HCT116 (cell line): ENCODE results near the gene BICRAL. TPM values are rescaled to one million over a fixed set of nuclear protein-coding genes. Genes with fewer than 3 reads are reported as not detected.

Source experiments
- ATAC-seq: fragments of 200-7000 bp; cut with Tn5 transposase; 2 replicates; pipeline ENCODE4 v1.9.1; 2020; ENCODE audit warnings: mild to moderate bottlenecking, moderate library complexity
- BruUV-seq: library from RNA; stranded (reverse); fragments of 400-500 nt; replicated peaks from 2 replicates; lab custom pipeline; 2021; lab: Mats Ljungman, UMichigan
- CTCF ChIA-PET: fragments of 300-600 bp; sonication (Branson Sonifier 250); formaldehyde crosslinking; loops from one replicate; lab custom pipeline; 2021; ENCODE audit warnings: antibody characterized with exemption; lab: Charles Lee
- POLR2A ChIA-PET: fragments of 300-600, 350-600 bp; sonication (Branson Sonifier 250); formaldehyde crosslinking; loops from one replicate; lab custom pipeline; 2021; ENCODE audit warnings: antibody characterized with exemption; lab: Charles Lee
- RAD21 ChIA-PET, 2 experiments: fragments of 300-600 bp; sonication (Branson Sonifier 250); formaldehyde crosslinking; loops; one replicate each; lab custom pipeline; 2023; ENCODE audit warnings: low total read pairs in 2 of 2; ENCODE audit not compliant: uncharacterized antibody in 2 of 2, unreplicated experiment in 2 of 2, low non-redundant PET in 1 of 2; lab: Charles Lee
- DNase-seq: peaks from one replicate; pipeline ENCODE4 v3.0.0-alpha.2; 2010; ENCODE audit warnings: low read depth, low spot score
- H2AFZ ChIP-seq: fragments of 200-600 bp; shearing (Covaris generic), sonication (generic); 2 replicates; pipeline ENCODE4 v1.6.1; 2017; ENCODE audit warnings: low read depth, mixed run types, mixed read lengths, antibody characterized with exemption, low read length; ENCODE audit not compliant: poor library complexity, severe bottlenecking
- H3K27ac ChIP-seq: 2 replicates; pipeline ENCODE4 v1.5.1; 2012; ENCODE audit warnings: low read depth, low read length
- H3K27me3 ChIP-seq: fragments of 200-600 bp; sonication (generic); 2 replicates; pipeline ENCODE4 v1.6.1; 2016; ENCODE audit warnings: mixed run types, low read length, mixed read lengths; ENCODE audit not compliant: insufficient read depth
- H3K36me3 ChIP-seq, 2 experiments: fragments of 200-500 bp in 1 of 2; fragments of 200-600 bp in 1 of 2; sonication (Bioruptor generic) in 1 of 2; sonication (generic) in 1 of 2; 2 replicates each; pipeline versions ENCODE4 v1.5.1 to v1.6.1; 2014 to 2016; ENCODE audit warnings: low read length in 2 of 2, inconsistent platforms in 1 of 2, mixed read lengths in 1 of 2, mixed run types in 1 of 2; ENCODE audit not compliant: insufficient read depth in 2 of 2, control insufficient read depth in 1 of 2
- H3K4me1 ChIP-seq, 2 experiments: fragments of 200-600 bp in 1 of 2; sonication (generic) in 1 of 2; 2 replicates each; pipeline versions ENCODE4 v1.5.1 to v1.6.1; 2012 to 2017; ENCODE audit warnings: low read length in 2 of 2, inconsistent platforms in 1 of 2, mild to moderate bottlenecking in 1 of 2, mixed read lengths in 1 of 2, mixed run types in 1 of 2, moderate library complexity in 1 of 2; ENCODE audit not compliant: insufficient read depth in 2 of 2, control insufficient read depth in 1 of 2
- H3K4me2 ChIP-seq: fragments of 200-600 bp; sonication (generic); 2 replicates; pipeline ENCODE4 v1.6.1; 2017; ENCODE audit warnings: mixed run types, low read length, mixed read lengths
- H3K4me3 ChIP-seq, 2 experiments: fragments of 200-600 bp in 1 of 2; sonication (generic) in 1 of 2; replicated peaks in 1 of 2; 2 replicates each; pipeline ENCODE4 v1.5.1; 2011 to 2016; ENCODE audit warnings: low read length in 2 of 2, control low read depth in 1 of 2, low read depth in 1 of 2, mild to moderate bottlenecking in 1 of 2, mixed read lengths in 1 of 2, mixed run types in 1 of 2
- H3K79me2 ChIP-seq: fragments of 200-600 bp; sonication (generic); 2 replicates; pipeline ENCODE4 v1.6.1; 2017; ENCODE audit warnings: mild to moderate bottlenecking, mixed run types, low read length, moderate library complexity, mixed read lengths; ENCODE audit not compliant: insufficient read depth
- H3K9ac ChIP-seq: fragments of 200-600 bp; sonication (generic); 2 replicates; pipeline ENCODE4 v1.6.1; 2016; ENCODE audit warnings: low read length, mixed read lengths
- H3K9me2 ChIP-seq: fragments of 200-600 bp; sonication (generic), shearing (Covaris generic); 2 replicates; pipeline ENCODE4 v1.6.1; 2017; ENCODE audit warnings: mixed run types, mild to moderate bottlenecking, moderate library complexity; ENCODE audit not compliant: insufficient read depth
- H3K9me3 ChIP-seq, 2 experiments: fragments of 200-500 bp in 1 of 2; fragments of 200-600 bp in 1 of 2; sonication (Bioruptor generic) in 1 of 2; sonication (generic) in 1 of 2; 2 replicates each; pipeline ENCODE4 v1.6.1; 2014 to 2017; ENCODE audit warnings: low read length in 2 of 2, mixed read lengths in 2 of 2, inconsistent platforms in 1 of 2, low read depth in 1 of 2, mild to moderate bottlenecking in 1 of 2, mixed run types in 1 of 2, moderate library complexity in 1 of 2; ENCODE audit not compliant: control insufficient read depth in 1 of 2, insufficient read depth in 1 of 2
- H4K20me1 ChIP-seq: fragments of 200-600 bp; sonication (generic), shearing (Covaris generic); 2 replicates; pipeline ENCODE4 v1.6.1; 2017; ENCODE audit warnings: mixed run types, mild to moderate bottlenecking, moderate library complexity; ENCODE audit not compliant: insufficient read depth
- CBX3 ChIP-seq: IDR thresholded peaks from 2 replicates; pipeline ENCODE4 v1.6.1; 2012; ENCODE audit warnings: low read depth
- CEBPB ChIP-seq: IDR thresholded peaks from 2 replicates; pipeline ENCODE4 v1.6.1; 2012; ENCODE audit warnings: low read depth
- EGR1 ChIP-seq: IDR thresholded peaks from 2 replicates; pipeline ENCODE4 v1.6.1; 2012; ENCODE audit warnings: low read depth
- EZH2 ChIP-seq: fragments of 200-600 bp; sonication (generic); IDR thresholded peaks from 2 replicates; pipeline ENCODE4 v1.6.1; 2017; ENCODE audit warnings: antibody characterized with exemption, mixed run types
- EZH2phosphoT487 ChIP-seq: fragments of 200-600 bp; IDR thresholded peaks from 2 replicates; pipeline ENCODE4 v1.6.1; 2018; ENCODE audit warnings: antibody characterized with exemption, borderline replicate concordance
- FOSL1 ChIP-seq: IDR thresholded peaks from 2 replicates; pipeline ENCODE4 v1.6.1; 2012; ENCODE audit warnings: low read depth
- POLR2A ChIP-seq: IDR thresholded peaks from 2 replicates; pipeline ENCODE4 v1.7.0; 2011; ENCODE audit warnings: borderline replicate concordance; ENCODE audit not compliant: insufficient read depth, insufficient read length; ENCODE audit errors: extremely low read depth
- POLR2AphosphoS5 ChIP-seq: IDR thresholded peaks from 2 replicates; pipeline ENCODE4 v1.6.1; 2011; ENCODE audit warnings: mild to moderate bottlenecking, low read depth, low read length, moderate library complexity
- RAD21 ChIP-seq: IDR thresholded peaks from 2 replicates; pipeline ENCODE4 v1.6.1; 2012; ENCODE audit warnings: low read depth, mild to moderate bottlenecking
- SIN3A ChIP-seq: IDR thresholded peaks from 2 replicates; pipeline ENCODE4 v1.6.1; 2012; ENCODE audit warnings: low read depth
- SP1 ChIP-seq: IDR thresholded peaks from 2 replicates; pipeline ENCODE4 v1.6.1; 2012; ENCODE audit warnings: low read depth
- SRF ChIP-seq: IDR thresholded peaks from 2 replicates; pipeline ENCODE4 v1.6.1; 2012; ENCODE audit warnings: low read depth
- TCF7L2 ChIP-seq: IDR thresholded peaks from 2 replicates; pipeline ENCODE4 v1.7.0; 2011; ENCODE audit warnings: borderline replicate concordance, inconsistent platforms; ENCODE audit not compliant: insufficient read depth, insufficient read length; ENCODE audit errors: extremely low read depth
- ZFX ChIP-seq: fragments of 450-650 bp; IDR thresholded peaks from 2 replicates; pipeline ENCODE4 v1.6.1; 2017
- ZNF274 ChIP-seq: fragments of 200-500 bp; sonication (Bioruptor generic); IDR thresholded peaks from 2 replicates; pipeline ENCODE4 v1.6.1; 2014; ENCODE audit warnings: mild to moderate bottlenecking, low read depth, low read length, inconsistent platforms
- intact Hi-C: fragments of 100-400 bp; cut with micrococcal nuclease; formaldehyde crosslinking; loops from 2 replicates; pipeline ENCODE4 v1.10.0; 2022
- total RNA-seq: library from RNA; stranded (reverse); gene quantifications from one replicate; pipeline ENCODE4 v1.2.1, GENCODE V29; 2021; ENCODE audit not compliant: unreplicated experiment
- TF ChIP-seq, protein P1 (sequence below): IDR thresholded peaks from 2 replicates; pipeline ENCODE4 v1.6.1; 2012
- TF ChIP-seq, protein P2 (sequence below): IDR thresholded peaks from 2 replicates; pipeline ENCODE4 v1.6.1; 2012

Gene BICRAL
- total RNA-seq, 1 experiment from 2014 or later, result 14.9 TPM

DNA sequence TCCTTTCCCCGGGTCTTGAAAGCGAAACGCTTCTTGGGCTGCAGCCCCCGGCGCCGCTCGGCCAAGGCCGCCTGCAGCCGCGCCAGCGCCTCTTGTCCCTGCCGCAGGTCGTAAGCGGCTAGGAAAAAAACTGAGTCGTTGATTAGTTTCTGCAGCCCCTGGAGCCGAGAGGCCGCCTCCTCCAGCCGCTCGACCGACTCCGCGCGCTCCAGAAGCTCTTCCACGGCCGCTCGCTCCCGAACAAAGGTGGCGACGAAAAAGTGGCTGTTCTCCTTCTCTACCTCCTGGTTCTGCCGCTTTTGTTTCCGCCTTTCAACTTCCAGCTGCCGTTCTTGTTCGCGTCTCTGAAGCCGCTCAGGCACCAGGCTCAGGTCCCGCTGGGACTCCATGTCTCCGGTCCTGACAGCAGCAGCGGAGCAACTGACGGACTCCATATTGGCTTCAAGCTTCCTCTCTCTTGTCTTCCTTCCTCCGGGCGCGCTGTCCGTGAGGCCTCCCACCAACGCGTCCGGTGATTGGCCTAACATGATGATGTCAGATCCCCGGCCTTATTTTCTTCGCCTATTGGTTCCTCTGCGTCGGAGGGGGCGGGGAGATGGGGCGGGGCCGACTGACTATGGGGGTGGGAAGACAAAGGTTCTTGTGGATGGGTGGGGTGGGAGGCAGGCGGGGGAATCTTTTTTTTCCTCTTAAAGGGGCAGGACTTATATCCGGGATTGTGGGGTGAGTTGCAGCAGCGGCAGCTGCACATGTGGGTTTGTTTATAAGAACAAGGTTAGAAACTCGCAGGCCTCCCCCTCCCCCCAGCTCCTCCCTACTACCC is 36.0 kb upstream of the BICRAL start, which contains the start of gene TBCC (continued):
- TF ChIP-seq ZFX, result peak; percentile 38; the same call in 1 of the 2 replicates
- TF ChIP-seq FOSL1, result no peak
- TF ChIP-seq EZH2, result no peak
- peak; percentile 87 for TF ChIP-seq POLR2A
- no peak for TF ChIP-seq CEBPB
- TF ChIP-seq EGR1, result peak; percentile 52; the same call in 1 of the 2 replicates
- TF ChIP-seq CBX3, result no peak

DNA sequence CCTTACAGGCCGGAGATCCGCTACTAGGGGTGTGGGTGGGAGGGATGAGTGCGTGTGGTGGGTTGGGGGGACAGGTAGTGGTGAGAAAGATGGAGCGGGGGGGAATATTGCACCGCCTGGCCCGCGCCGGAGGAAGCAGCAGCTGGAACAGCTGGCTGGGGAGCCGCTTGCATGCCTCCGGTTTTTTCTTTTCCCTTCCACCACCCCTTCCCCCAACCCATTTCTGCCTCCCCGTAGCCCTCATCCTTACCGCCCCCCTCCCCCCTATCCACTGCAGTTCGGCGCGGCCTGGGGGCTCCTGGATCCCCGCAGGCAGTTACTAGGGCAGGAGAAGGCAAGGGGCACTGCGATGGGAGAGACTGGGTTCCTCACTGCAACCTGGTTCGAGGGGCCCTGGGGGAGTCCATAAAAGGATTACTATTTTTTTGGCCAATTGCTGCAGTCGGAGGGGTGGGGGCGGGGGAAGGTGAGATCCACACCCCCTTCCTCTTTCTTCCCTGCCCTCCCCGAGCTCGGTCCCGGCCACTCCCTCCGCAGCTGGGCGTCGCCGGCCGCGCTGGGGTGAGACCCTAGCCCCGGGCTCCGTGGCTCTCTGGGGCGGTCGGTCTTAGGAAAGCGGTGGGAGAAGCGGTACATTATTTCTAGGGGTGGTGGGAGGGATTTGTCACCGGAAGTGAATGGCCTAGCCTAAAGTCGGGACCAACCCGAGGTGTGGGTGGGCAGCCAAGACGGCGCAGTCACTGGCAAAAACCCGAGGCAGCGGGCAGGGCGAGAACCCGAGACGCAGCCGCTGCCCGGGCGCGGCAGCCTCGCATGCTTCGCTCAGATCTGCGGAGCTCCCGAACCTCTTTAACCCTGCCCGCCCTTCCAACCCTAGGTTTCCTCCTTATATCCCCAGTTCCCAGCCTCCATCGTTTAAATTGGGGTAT is 35.1 kb upstream of the BICRAL start:
- ChIA-PET RAD21 (interaction anchor here (0.7 to 1.0 kb wide), 5 partner anchors 20 to 134 kb away, joined by 3 to 10 read pairs (median 3); partner anchors contain the start of gene BICRAL (in 1 of the 2)), POLR2A (interaction anchor here (0.6 to 3.3 kb wide), 14 partner anchors 11 to 883 kb away, joined by 3 to 22 read pairs (median 5); partner anchors contain the start of genes BICRAL and RPL7L1), CTCF (interaction anchor here (1.2 to 1.5 kb wide), 2 partner anchors 20 to 85 kb away, joined by 3 read pairs; no protein-coding TSS in a partner anchor)
- intact Hi-C loops, result loop anchor here (1.0 to 5.0 kb wide), 3 partner anchors 38 to 146 kb away; a partner anchor contains a TSS
- H3K9ac ChIP-seq, result peak overlapping the region; percentile 94
- H3K27me3 ChIP-seq, result no peaks in the 10 kb centered on the region
- H2AFZ ChIP-seq, result peak overlapping the region; percentile 38
- H3K79me2 ChIP-seq, result peaks cover 23% of the 10 kb centered on the region
- H4K20me1 ChIP-seq, result no peaks in the 10 kb centered on the region
- H3K4me2 ChIP-seq, result peak overlapping the region; percentile 93
- TF ChIP-seq SP1 (peak; percentile 16; the same call in 1 of the 2 replicates), SIN3A (no peak; the same call in 1 of the 2 replicates), TCF7L2 (no peak), EGR1 (0 out of 2 replicates have a peak, but pooled peaks have one; percentile 31), SRF (no peak), CEBPB (no peak), EZH2phosphoT487 (no peak), ZNF274 (no peak), RAD21 (0 out of 2 replicates have a peak, but pooled peaks have one; percentile 15), POLR2A (peak; percentile 73), POLR2AphosphoS5 (peak; percentile 90), CBX3 (no peak)
- TF ChIP-seq, protein P1, sequence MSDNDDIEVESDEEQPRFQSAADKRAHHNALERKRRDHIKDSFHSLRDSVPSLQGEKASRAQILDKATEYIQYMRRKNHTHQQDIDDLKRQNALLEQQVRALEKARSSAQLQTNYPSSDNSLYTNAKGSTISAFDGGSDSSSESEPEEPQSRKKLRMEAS, result peak; percentile 27
- TF ChIP-seq, protein P2, sequence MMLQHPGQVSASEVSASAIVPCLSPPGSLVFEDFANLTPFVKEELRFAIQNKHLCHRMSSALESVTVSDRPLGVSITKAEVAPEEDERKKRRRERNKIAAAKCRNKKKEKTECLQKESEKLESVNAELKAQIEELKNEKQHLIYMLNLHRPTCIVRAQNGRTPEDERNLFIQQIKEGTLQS, result no peak
- H3K9me2 ChIP-seq, result no peaks in the 10 kb centered on the region
- no peaks in the 10 kb centered on the region for H3K36me3 ChIP-seq
- H3K9me3 ChIP-seq, result no peaks in the 10 kb centered on the region
- H3K4me1 ChIP-seq, result peaks cover 19 to 36% of the 10 kb centered on the region in 2 experiments
- ATAC-seq (peak; percentile 76), DNase-seq (peak; percentile 74)
- no TSS peak for BruUV-seq
- peak overlapping the region; percentile 79 for H3K27ac ChIP-seq
- H3K4me3 ChIP-seq, result peak overlapping the region; percentile 70 to 88
